Effector memory CD4-positive, alpha-beta T cell (primary cell): ENCODE data around the gene KIAA0825.

Experiments
- DNase-seq, 3 donors: peaks; one replicate each; pipeline ENCODE4 v3.0.0-alpha.2; 2020
- H3K27ac ChIP-seq: 2 replicates; pipeline ENCODE4 v1.7.0; 2013; ENCODE audit warnings: mild to moderate bottlenecking, low read length, moderate library complexity; ENCODE audit not compliant: insufficient read depth, poor library complexity, severe bottlenecking
- H3K27me3 ChIP-seq: replicated peaks from 2 replicates; pipeline ENCODE4 v1.7.0; 2013; ENCODE audit warnings: mild to moderate bottlenecking, low read length; ENCODE audit not compliant: insufficient read depth, control insufficient read depth, poor library complexity, severe bottlenecking
- H3K36me3 ChIP-seq: 2 replicates; pipeline ENCODE4 v1.7.0; 2013; ENCODE audit warnings: mild to moderate bottlenecking, low read length, moderate library complexity; ENCODE audit not compliant: control insufficient read depth, insufficient read depth
- H3K4me1 ChIP-seq: 2 replicates; pipeline ENCODE4 v1.7.0; 2013; ENCODE audit warnings: low read length, mild to moderate bottlenecking; ENCODE audit not compliant: control insufficient read depth, insufficient read depth, poor library complexity, severe bottlenecking
- H3K4me3 ChIP-seq: 2 replicates; pipeline ENCODE4 v1.7.0; 2013; ENCODE audit warnings: low read length, low read depth, mild to moderate bottlenecking; ENCODE audit not compliant: insufficient read depth, poor library complexity, severe bottlenecking
- H3K9me3 ChIP-seq: 2 replicates; pipeline ENCODE4 v1.7.0; 2013; ENCODE audit warnings: mild to moderate bottlenecking, low read length, moderate library complexity; ENCODE audit not compliant: control insufficient read depth
- total RNA-seq, 3 donors: gene quantifications; one replicate each; lab custom pipeline; 2026; lab: John Stamatoyannopoulos, UW

The KIAA0825 gene
- 7.7 to 11.0 (median 10.4) reads per million in 3 donors for total RNA-seq

DNA sequence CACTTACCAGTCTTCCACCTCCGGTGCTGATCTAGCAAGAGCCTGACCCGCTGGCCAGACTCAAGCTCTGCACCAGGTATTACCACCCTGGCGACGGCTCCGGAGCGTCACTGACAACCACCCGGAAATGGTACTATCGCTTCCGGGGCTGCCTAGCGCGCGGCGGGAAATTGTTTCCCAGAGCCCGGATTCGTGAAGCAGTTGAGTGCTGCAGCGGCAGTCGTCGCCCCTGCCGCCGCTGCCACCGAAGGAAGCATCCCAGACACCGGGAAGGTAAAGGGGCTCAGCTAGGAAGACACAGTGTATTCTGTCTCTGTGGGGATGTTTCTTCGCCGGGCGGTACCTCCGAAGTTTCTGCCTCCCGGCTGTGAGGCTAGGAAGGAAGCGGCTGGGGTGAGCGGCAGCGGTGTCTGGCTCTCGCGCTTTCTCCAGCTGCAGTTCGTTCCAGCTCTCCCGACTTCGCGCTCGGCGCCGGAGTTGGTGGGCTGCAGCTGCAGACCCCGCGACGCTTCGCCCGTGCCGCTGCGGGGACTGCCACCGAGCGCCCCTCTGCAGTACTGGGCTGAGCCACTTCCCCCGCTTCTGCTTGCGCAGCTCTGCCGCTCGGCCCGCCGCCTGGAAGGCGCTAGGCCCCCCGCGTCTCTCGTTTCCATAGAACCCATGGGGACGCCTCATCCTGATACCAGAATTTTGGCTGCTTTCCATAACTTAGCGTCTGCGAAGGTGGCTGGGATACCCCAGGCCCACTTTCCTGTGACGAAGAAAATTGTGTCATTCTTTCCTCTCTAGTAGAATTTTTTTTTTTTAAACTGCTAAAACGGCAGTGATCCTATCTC lies at the start of gene KIAA0825, which contains the start of gene SLF1:
TSS of gene KIAA0825 (minus strand) at position 112 of the 836 bp plus-strand sequence. CDS start 81,478 bp downstream, outside the sequence.
TSS of gene SLF1 (plus strand) at position 177 of the 836 bp plus-strand sequence. CDS start 10,142 bp downstream, outside the sequence.
- H3K27ac ChIP-seq, result peak within 1 kb of the TSS; percentile 66

DNA sequence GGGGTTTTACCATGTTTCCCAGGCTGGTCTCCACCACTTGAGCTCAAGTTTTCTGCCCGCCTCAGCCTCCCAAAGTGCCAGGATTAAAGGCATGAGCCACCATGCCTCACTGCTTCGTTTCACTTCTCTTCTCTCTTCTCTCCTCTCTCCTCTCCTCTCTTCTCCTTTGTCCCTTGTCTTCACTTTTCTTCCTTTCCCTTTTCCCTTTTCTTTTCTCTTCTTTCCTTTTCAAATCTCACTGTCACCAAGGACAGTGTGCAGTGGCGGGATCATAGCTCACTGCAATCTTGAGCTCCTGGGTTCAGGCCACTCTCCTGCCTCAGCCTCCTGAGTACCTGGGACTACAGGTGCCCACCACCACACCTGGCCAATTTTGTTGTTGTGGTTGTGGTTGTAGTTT lies 49.5 kb upstream of the KIAA0825 start:
- no peak overlapping the region for H3K27ac ChIP-seq
- H3K36me3 ChIP-seq, result peaks cover 4% of the 10 kb centered on the region
- H3K27me3 ChIP-seq, result no peaks in the 10 kb centered on the region
- no peak overlapping the region for H3K4me3 ChIP-seq
- no peaks in the 10 kb centered on the region for H3K9me3 ChIP-seq
- H3K4me1 ChIP-seq, result no peaks in the 10 kb centered on the region
- DNase-seq, result no peak

More for the DNA sequence above, at the start of gene KIAA0825, which contains the start of gene SLF1:
- no peaks in the 10 kb centered on the region for H3K9me3 ChIP-seq
- H3K27me3 ChIP-seq, result no peaks in the 10 kb centered on the region
- H3K4me3 ChIP-seq, result peak within 1 kb of the TSS; percentile 84
- DNase-seq, result peak; percentile 67 to 79 (median 75)
- H3K4me1 ChIP-seq, result peaks cover 5% of the 10 kb centered on the region
- H3K36me3 ChIP-seq, result no peaks in the 10 kb centered on the region

- Histone ChIP-seq H3K4me3 (no peak overlapping the region), H3K9me3 (no peaks in the 10 kb centered on the region), H3K27me3 (no peaks in the 10 kb centered on the region), H3K4me1 (no peaks in the 10 kb centered on the region), H3K36me3 (peaks cover 7% of the 10 kb centered on the region), H3K27ac (no peak overlapping the region)
- no peak for DNase-seq
Measured at GRCh38 chr5:94661086-94661485, 42.7 kb upstream of the KIAA0825 start.

DNA sequence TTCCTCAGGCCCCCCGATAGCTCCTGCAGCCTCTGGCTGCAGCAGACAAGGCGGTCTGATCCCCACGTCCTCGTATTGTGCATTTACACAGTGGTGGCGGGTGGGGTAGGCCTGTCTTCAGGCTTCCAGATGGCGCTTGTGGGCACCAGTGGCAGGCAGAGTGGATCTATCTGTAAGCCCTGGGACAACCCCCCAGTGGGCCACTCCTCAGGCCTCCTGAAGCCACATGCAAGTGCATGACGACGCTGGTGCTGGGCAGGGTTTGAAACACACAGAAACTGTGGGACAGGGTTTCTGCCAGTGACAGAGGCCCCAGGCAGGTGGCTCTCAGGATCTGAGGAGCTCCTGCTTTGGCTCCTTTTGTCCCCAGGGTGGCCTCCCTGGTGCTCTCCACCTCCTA lies 42.1 kb upstream of the KIAA0825 start:
- Histone ChIP-seq H3K9me3 (no peaks in the 10 kb centered on the region), H3K27me3 (no peaks in the 10 kb centered on the region), H3K4me3 (no peak overlapping the region), H3K4me1 (no peaks in the 10 kb centered on the region), H3K36me3 (peaks cover 7% of the 10 kb centered on the region), H3K27ac (no peak overlapping the region)
- no peak for DNase-seq

- no peak overlapping the region for H3K4me3 ChIP-seq
- H3K27ac ChIP-seq, result no peak overlapping the region
- DNase-seq, result no peak
- H3K27me3 ChIP-seq, result no peaks in the 10 kb centered on the region
- H3K36me3 ChIP-seq, result peaks cover 14% of the 10 kb centered on the region
- no peaks in the 10 kb centered on the region for H3K4me1 ChIP-seq
- no peaks in the 10 kb centered on the region for H3K9me3 ChIP-seq
Measured at GRCh38 chr5:94658272-94658671, 39.9 kb upstream of the KIAA0825 start.

DNA sequence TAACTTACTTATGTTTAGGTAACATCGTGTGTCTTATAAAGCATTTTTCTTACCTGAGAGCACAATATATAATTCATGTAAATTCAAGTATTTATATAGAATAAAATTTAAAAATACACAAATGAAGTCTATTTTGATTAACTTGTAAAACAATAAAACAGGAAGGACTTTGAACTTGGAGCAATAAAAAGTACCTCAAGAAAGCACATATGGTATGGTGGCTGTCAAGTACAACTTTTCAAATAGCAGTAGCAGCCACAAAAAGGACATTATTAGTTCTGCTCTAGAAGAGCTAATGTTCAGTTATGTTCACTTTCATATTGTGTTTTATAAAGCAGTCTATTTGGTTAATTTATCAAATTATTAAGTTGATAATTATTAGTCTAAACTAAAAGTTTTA lies 31.5 kb upstream of the KIAA0825 start:
- Histone ChIP-seq H3K27ac (no peak overlapping the region), H3K9me3 (no peaks in the 10 kb centered on the region), H3K27me3 (no peaks in the 10 kb centered on the region), H3K4me3 (no peak overlapping the region), H3K36me3 (peaks cover 1% of the 10 kb centered on the region), H3K4me1 (no peaks in the 10 kb centered on the region)
- DNase-seq, result no peak

- no peaks in the 10 kb centered on the region for H3K9me3 ChIP-seq
- no peaks in the 10 kb centered on the region for H3K36me3 ChIP-seq
- DNase-seq, result no peak
Measured at GRCh38 chr5:94646758-94647157, 28.4 kb upstream of the KIAA0825 start.

GRCh38 chr5:94645053-94645452 lies 26.6 kb upstream of the KIAA0825 start:
- no peak overlapping the region for H3K27ac ChIP-seq
- DNase-seq, result no peak
- no peaks in the 10 kb centered on the region for H3K27me3 ChIP-seq
- no peaks in the 10 kb centered on the region for H3K36me3 ChIP-seq
- H3K4me3 ChIP-seq, result no peak overlapping the region
- H3K4me1 ChIP-seq, result no peaks in the 10 kb centered on the region
- H3K9me3 ChIP-seq, result no peaks in the 10 kb centered on the region

More at GRCh38 chr5:94646758-94647157, 28.4 kb upstream of the KIAA0825 start:
- Histone ChIP-seq H3K27ac (no peak overlapping the region), H3K4me1 (no peaks in the 10 kb centered on the region), H3K4me3 (no peak overlapping the region), H3K27me3 (no peaks in the 10 kb centered on the region)

GRCh38 chr5:94640176-94640575 lies 21.8 kb upstream of the KIAA0825 start:
- no peak overlapping the region for H3K4me3 ChIP-seq
- no peaks in the 10 kb centered on the region for H3K9me3 ChIP-seq
- H3K27ac ChIP-seq, result no peak overlapping the region
- no peak for DNase-seq
- no peaks in the 10 kb centered on the region for H3K27me3 ChIP-seq
- H3K36me3 ChIP-seq, result no peaks in the 10 kb centered on the region
- no peaks in the 10 kb centered on the region for H3K4me1 ChIP-seq

- H3K36me3 ChIP-seq, result peaks cover 9% of the 10 kb centered on the region
- no peak overlapping the region for H3K4me3 ChIP-seq
- H3K27ac ChIP-seq, result no peak overlapping the region
- no peaks in the 10 kb centered on the region for H3K4me1 ChIP-seq
- DNase-seq, result no peak
- H3K27me3 ChIP-seq, result no peaks in the 10 kb centered on the region
- H3K9me3 ChIP-seq, result no peaks in the 10 kb centered on the region
Measured at GRCh38 chr5:94632024-94632423, 13.6 kb upstream of the KIAA0825 start.
